Activated naive CD8-positive, alpha-beta T cell treated with anti-CD3 and anti-CD28 coated beads, Interleukin-2, amount 10 ng/mL, durations not matched to agents 7 days and 5 days (primary cell): ENCODE measurements around the gene KRT73. TPM values are rescaled to one million over a fixed set of nuclear protein-coding genes. Genes with fewer than 3 reads are reported as not detected.

ENCODE experiments used
- ATAC-seq: fragments of 150-1000 bp; cut with Tn5 transposase; one replicate; pipeline ENCODE4 v1.10.0; 2021; ENCODE audit warnings: low read depth, moderate library complexity
- POLR2A ChIA-PET: fragments of 350-600 bp; sonication (Branson Sonifier 250); formaldehyde crosslinking; loops from one replicate; lab custom pipeline; 2021; ENCODE audit warnings: antibody characterized with exemption; lab: Charles Lee
- DNase-seq: peaks from one replicate; pipeline ENCODE4 v3.0.0; 2021
- H3K27ac Mint-ChIP-seq: one replicate; pipeline ENCODE4 v1.8.0; 2022; ENCODE audit warnings: mild to moderate bottlenecking, mixed read lengths
- H3K27me3 Mint-ChIP-seq: one replicate; pipeline ENCODE4 v1.8.0; 2022; ENCODE audit warnings: mild to moderate bottlenecking, moderate library complexity, mixed read lengths
- H3K36me3 Mint-ChIP-seq: one replicate; pipeline ENCODE4 v1.8.0; 2021; ENCODE audit warnings: mild to moderate bottlenecking, mixed read lengths
- H3K4me1 Mint-ChIP-seq: one replicate; pipeline ENCODE4 v1.8.0; 2021; ENCODE audit warnings: mixed read lengths
- H3K4me3 Mint-ChIP-seq: one replicate; pipeline ENCODE4 v1.8.0; 2022; ENCODE audit warnings: mild to moderate bottlenecking, moderate library complexity, mixed read lengths
- H3K9me3 Mint-ChIP-seq: one replicate; pipeline ENCODE4 v1.8.0; 2021; ENCODE audit warnings: mixed read lengths
- total RNA-seq, 2 experiments: library from RNA; stranded (reverse); gene quantifications; one replicate each; pipeline ENCODE4 v1.2.3, GENCODE V29; 2021

Gene KRT73
- total RNA-seq, 2 experiments from 2014 or later = 0.42 to 0.60 TPM

DNA sequence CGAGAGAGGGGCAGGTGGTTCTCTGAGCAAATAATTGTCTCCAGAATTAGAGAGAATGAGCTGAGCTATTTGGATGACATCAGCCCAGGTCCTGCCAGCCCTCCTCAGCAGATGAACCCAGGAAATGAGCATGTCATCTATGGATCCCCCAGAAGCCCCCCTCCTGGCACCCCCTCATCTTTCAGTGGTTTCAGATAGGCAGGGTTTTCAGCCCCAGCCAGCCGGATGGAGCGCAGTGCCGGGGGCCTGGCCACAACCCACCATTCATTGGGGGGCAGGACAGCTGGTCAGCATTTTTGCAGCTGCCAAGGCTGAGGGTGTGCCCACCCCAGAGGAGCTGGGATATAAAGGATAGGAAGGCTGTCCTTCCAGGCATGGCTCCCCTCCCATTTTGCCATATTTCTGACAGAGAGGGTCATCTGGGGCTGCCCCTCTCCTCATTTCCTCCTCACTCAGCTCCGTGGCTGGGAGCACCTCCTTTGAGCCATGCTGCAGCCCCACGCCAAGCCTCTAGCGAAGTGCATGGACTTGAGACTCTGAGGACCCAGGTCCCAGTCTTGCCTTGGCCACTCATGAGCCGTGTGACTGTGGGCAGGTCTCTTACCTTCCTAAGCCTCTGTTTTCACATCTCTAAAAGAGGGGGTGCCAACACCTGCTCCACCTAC, 59.4 kb downstream of the KRT73 start:
- Mint-ChIP-seq H3K27me3 (peaks cover 27% of the 10 kb centered on the region), H3K27ac (no peak overlapping the region), H3K36me3 (no peaks in the 10 kb centered on the region), H3K4me3 (no peak overlapping the region), H3K9me3 (no peaks in the 10 kb centered on the region), H3K4me1 (no peaks in the 10 kb centered on the region)
- POLR2A ChIA-PET = no interaction called here
- no peak for DNase-seq
- no peak for ATAC-seq

Other genes with a start within 250 kb of the KRT73 start
- not detected for gene KRT84, start 232.9 kb downstream of the KRT73 start, total RNA-seq
- gene KRT82, start 212.2 kb downstream of the KRT73 start, total RNA-seq = not detected
- gene KRT75, start 184.2 kb downstream of the KRT73 start, total RNA-seq = not detected
- not detected for gene KRT6B, start 166.4 kb downstream of the KRT73 start, total RNA-seq
- not detected for gene KRT6C, start 144.8 kb downstream of the KRT73 start, total RNA-seq
- gene KRT6A, start 125.3 kb downstream of the KRT73 start, total RNA-seq = not detected
- not detected for gene KRT5, start 98.2 kb downstream of the KRT73 start, total RNA-seq
- gene KRT71, start 65.4 kb downstream of the KRT73 start, total RNA-seq = not detected
- gene KRT74, start 44.7 kb downstream of the KRT73 start, total RNA-seq = not detected
- gene KRT72, start 17.1 kb downstream of the KRT73 start, total RNA-seq = under 1 TPM; 0.65 to 0.67 TPM
- not detected for gene KRT2, start 33.7 kb upstream of the KRT73 start, total RNA-seq
- not detected for gene KRT1, start 61.8 kb upstream of the KRT73 start, total RNA-seq
- not detected for gene KRT77, start 85.0 kb upstream of the KRT73 start, total RNA-seq
- gene KRT76, start 158.8 kb upstream of the KRT73 start, total RNA-seq = not detected
- gene KRT3, start 177.6 kb upstream of the KRT73 start, total RNA-seq = not detected
- gene KRT4, start 195.6 kb upstream of the KRT73 start, total RNA-seq = not detected
- not detected for gene KRT79, start 215.8 kb upstream of the KRT73 start, total RNA-seq
- gene KRT78, start 230.4 kb upstream of the KRT73 start, total RNA-seq = not detected